Mucosa of stomach (tissue), 1 donor: Measurements from ENCODE around the gene TMED8.
"Not testable (repeated sequence)": the region's sequence is repeated elsewhere in the genome, so short reads cannot be mapped to it uniquely, and the experiment has no call there.

Experiments
- H3K27me3 ChIP-seq: one replicate; pipeline ENCODE4 v1.7.0; 2013; ENCODE audit warnings: mild to moderate bottlenecking, low read length; ENCODE audit not compliant: control insufficient read depth, insufficient read depth
- H3K36me3 ChIP-seq: one replicate; pipeline ENCODE4 v1.7.0; 2013; ENCODE audit warnings: low read length; ENCODE audit not compliant: control insufficient read depth, insufficient read depth
- H3K4me1 ChIP-seq: one replicate; pipeline ENCODE4 v1.7.0; 2013; ENCODE audit warnings: mild to moderate bottlenecking, low read length; ENCODE audit not compliant: control insufficient read depth, insufficient read depth
- H3K4me3 ChIP-seq: one replicate; pipeline ENCODE4 v1.7.0; 2013; ENCODE audit warnings: low read length
- H3K9ac ChIP-seq: one replicate; pipeline ENCODE4 v1.7.0; 2013; ENCODE audit warnings: mild to moderate bottlenecking, low read length, moderate library complexity
- H3K9me3 ChIP-seq: one replicate; pipeline ENCODE4 v1.7.0; 2013; ENCODE audit warnings: mild to moderate bottlenecking, low read length, moderate library complexity; ENCODE audit not compliant: control insufficient read depth
- donor health status: Pancreatic carcinoma.

Gene TMED8

GRCh38 chr14:77335576-77335975 lies 41.3 kb downstream of the TMED8 start:
- no peaks in the 10 kb centered on the region for H3K36me3 ChIP-seq
- H3K9me3 ChIP-seq = no peaks in the 10 kb centered on the region
- H3K9ac ChIP-seq = no peak overlapping the region
- H3K27me3 ChIP-seq = no peaks in the 10 kb centered on the region
- H3K4me1 ChIP-seq = peaks cover 5% of the 10 kb centered on the region
- H3K4me3 ChIP-seq = no peak overlapping the region

DNA sequence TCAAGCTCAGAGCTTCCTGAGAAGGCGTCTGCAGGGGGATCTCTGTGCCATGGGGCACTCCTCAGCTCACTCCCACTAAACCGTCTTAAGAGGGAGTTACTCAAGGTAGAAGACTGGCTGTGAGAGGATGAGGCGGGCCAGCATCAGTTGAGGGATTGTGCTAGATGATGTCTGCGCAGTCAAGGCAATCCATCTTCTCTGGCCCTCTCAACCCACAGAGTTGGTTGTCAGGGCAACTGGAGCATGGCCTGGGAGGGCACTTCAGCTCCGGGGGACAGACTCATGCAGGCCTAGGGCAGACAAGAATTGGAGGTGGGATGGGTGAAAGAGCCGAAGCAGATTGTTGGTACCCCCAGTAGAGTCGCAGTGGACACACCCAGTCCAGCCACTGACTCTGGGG lies 47.0 kb downstream of the TMED8 start:
- Histone ChIP-seq H3K9me3 (no peaks in the 10 kb centered on the region), H3K27me3 (no peaks in the 10 kb centered on the region), H3K36me3 (no peaks in the 10 kb centered on the region), H3K4me1 (no peaks in the 10 kb centered on the region), H3K9ac (no peak overlapping the region), H3K4me3 (no peak overlapping the region)

DNA sequence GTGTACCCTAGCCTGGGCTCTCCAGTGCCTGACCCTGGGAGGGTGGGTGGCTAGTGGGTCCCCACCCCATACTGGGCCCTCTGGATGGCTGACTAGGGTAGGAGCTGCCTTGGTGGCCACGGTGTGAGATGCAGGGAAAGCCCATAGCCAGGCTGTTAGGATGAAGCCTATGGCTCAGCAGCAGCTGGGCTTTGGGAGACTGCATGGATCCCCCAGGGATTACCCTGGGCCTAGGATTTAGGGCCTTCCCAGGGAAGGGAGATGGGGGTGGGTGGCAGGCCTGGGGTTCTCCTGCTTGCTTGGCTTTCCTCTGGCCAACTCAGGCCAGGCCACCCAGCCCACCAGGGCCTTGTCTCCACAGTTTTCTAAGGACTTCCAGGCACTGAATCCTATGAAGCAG lies 49.8 kb downstream of the TMED8 start:
- Histone ChIP-seq H3K4me1 (peaks cover 5% of the 10 kb centered on the region), H3K9ac (no peak overlapping the region), H3K9me3 (no peaks in the 10 kb centered on the region), H3K36me3 (no peaks in the 10 kb centered on the region), H3K4me3 (no peak overlapping the region), H3K27me3 (no peaks in the 10 kb centered on the region)

DNA sequence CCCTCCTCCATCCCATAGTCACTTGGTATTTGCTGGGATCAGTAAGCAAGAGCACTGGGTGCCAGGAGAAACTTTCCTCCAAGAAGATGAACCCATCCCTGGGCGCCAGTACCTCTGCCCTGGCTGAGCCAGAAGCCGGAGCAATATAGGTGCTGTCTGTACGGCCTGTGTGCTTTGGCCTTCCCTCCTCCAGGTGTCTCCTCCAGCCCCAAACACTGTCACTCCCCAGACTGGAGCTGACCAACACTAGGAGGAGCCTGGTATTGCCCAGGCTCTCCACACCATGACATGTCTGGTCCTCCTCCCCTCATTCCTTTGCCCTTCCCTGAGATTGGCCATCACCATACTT lies 51.2 kb downstream of the TMED8 start:
- Histone ChIP-seq H3K9ac (no peak overlapping the region), H3K36me3 (no peaks in the 10 kb centered on the region), H3K27me3 (no peaks in the 10 kb centered on the region), H3K9me3 (no peaks in the 10 kb centered on the region), H3K4me3 (no peak overlapping the region), H3K4me1 (peaks cover 8% of the 10 kb centered on the region)

DNA sequence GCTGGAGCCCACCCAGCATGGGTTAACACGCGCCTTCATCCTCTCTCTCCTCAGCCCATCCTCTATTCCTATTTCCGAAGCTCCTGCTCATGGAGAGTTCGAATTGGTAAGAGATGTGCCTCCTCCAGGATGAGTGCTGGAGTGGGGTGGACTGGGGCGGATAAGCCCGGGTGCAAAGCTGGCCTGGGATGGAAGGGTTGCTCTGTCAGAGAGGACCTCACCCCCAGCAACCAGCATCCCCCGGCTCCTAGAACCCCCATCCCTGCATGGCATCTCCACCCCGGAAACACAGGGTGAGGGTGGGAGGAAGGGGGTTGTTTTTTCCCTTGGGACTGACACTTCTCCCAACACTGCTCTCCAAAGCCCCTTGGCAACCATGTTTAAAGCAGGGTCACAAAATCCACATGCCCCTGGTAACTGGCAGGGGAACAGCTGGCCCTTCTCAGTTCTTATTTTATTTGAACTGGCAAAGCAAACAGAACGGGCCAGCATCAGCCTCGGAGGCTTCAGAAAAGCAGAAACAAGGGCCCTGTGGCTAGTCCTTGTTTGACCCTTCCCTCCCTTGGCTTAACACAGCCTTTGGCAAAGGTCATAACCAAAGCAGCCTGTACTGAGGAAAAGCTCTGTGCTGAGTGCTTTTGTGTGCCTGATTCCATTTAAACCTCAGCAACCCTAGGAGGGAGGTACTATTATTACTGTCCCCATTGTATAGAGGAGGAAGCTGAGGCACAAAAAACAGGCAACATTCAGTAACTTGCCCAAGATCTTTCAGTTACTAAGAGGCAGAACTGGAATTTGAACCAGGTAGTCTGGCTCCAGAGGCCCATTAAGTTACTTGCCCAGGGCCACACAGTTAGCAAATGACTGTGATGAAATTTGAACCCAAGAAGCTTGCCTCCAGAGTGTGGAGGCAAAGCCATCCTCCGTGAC lies 51.8 kb downstream of the TMED8 start:
- Histone ChIP-seq H3K9me3 (no peaks in the 10 kb centered on the region), H3K36me3 (no peaks in the 10 kb centered on the region), H3K4me3 (no peak overlapping the region), H3K9ac (no peak overlapping the region), H3K27me3 (no peaks in the 10 kb centered on the region), H3K4me1 (peaks cover 8% of the 10 kb centered on the region)

DNA sequence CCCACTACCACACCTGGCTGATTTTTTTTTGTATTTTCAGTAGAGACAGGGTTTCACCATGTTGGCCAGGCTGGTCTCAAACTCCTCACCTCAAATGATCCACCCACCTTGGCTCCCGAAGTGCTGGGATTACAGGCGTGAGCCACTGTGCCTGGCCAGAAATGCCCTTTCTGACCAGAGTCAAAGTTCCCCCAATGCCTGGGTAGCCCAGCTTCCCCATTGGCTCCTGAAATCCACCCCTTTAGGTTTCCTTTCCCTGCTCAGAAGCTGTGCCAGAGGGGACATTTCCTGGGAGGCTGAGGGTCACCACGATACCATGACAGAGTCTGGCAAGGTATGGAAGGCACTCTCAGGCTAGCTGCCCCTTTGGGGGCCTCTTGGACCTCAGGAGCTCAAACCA lies 52.6 kb downstream of the TMED8 start:
- Histone ChIP-seq H3K27me3 (no peaks in the 10 kb centered on the region), H3K4me1 (peaks cover 8% of the 10 kb centered on the region), H3K9me3 (no peaks in the 10 kb centered on the region), H3K36me3 (no peaks in the 10 kb centered on the region), H3K4me3 (no peak overlapping the region), H3K9ac (no peak overlapping the region)

- Histone ChIP-seq H3K36me3 (no peaks in the 10 kb centered on the region), H3K9ac (no peak overlapping the region), H3K9me3 (no peaks in the 10 kb centered on the region), H3K4me1 (peaks cover 8% of the 10 kb centered on the region), H3K4me3 (no peak overlapping the region), H3K27me3 (no peaks in the 10 kb centered on the region)
These were observed 53.3 kb downstream of the TMED8 start for GRCh38 chr14:77323571-77323970.

DNA sequence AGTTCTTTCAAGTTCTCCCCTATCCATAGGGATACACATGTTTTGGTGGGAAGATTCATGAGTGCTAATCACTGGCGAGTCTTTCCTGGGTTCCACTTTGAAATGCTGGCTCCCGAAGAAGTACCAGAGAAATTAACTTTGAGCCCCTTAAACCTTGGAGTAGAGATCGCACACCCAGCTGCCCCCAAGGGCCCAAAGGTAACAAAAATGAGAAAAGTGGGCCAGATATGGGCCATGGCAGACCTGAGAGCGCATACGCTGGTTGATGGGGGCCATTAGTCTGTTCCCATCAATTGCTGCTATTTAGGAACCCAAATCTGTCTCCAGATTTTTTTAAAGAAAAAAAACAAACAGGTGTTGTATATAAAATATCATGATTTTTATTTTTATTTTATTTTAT lies 53.9 kb downstream of the TMED8 start:
- Histone ChIP-seq H3K4me1 (peaks cover 8% of the 10 kb centered on the region), H3K9me3 (no peaks in the 10 kb centered on the region), H3K36me3 (no peaks in the 10 kb centered on the region), H3K27me3 (no peaks in the 10 kb centered on the region), H3K9ac (no peak overlapping the region), H3K4me3 (no peak overlapping the region)

- no peaks in the 10 kb centered on the region for H3K9me3 ChIP-seq
- no peaks in the 10 kb centered on the region for H3K36me3 ChIP-seq
- H3K4me1 ChIP-seq = peaks cover 8% of the 10 kb centered on the region
- no peak overlapping the region for H3K4me3 ChIP-seq
- peak overlapping the region; percentile 85 for H3K9ac ChIP-seq
- H3K27me3 ChIP-seq = no peaks in the 10 kb centered on the region
These were observed 54.5 kb downstream of the TMED8 start for GRCh38 chr14:77322250-77322902.

DNA sequence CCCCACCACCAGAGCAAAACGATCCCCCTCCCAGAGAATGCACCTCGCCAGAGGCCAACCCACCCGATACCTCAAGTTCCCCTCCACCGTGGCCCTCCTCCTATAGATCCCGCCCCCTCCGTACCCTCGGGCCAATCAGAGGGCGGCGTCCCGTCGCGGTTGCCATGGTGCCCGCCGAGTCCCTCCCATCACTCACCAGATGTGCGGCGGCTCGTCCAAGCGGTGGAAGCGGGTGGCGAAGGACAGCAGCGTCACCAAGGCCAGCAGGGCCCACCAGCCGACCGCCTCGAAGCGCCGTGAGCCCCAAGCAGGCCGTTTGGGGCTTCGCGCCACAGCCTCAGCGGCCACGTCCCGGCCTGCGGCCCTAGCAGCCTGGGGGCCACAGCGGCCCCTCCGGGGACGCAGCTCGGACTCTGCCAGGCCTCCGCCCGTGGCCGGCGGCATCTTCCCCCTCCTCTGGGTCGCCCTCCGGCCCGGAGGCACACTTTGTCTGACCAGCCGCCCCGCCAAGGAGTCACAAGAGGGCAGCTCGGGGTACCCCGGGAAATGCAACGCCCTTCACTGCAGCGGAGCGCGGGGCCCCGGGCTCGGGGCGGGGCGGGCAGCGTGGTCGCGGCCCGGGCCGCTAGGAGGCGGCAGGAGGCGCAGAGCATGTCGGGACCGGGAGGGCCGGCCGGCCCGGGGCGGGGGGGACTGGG lies 56.5 kb downstream of the TMED8 start, which contains the start of gene POMT2:
Gene POMT2 (minus strand): TSS at position 646 of the 698 bp plus-strand sequence. CDS start 202 bp downstream, at position 444.
- H3K27me3 ChIP-seq = no peaks in the 10 kb centered on the region
- H3K4me1 ChIP-seq = peaks cover 12% of the 10 kb centered on the region
- H3K9me3 ChIP-seq = no peaks in the 10 kb centered on the region
- peak within 1 kb of the TSS; percentile 85 for H3K9ac ChIP-seq
- H3K4me3 ChIP-seq = peak within 1 kb of the TSS; percentile 92
- no peaks in the 10 kb centered on the region for H3K36me3 ChIP-seq

DNA sequence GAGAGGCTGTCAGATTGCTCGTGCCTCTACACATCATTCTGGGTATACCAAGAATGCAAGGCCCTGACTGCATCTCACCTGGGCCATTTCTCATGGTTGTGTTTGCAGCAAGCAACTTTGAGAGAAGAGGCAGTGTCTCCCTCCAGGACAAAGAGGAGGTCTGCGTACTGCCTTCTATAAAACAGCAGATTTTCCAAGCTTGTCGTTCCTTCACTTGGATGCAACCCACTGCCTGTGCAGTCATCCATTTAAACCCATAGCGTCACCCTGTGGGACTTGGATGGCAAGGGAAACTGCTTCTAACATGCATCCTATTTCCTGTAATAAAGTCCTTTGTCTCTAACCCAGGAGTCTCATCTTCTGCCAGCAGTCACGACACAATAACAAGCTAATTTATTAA lies 57.5 kb downstream of the TMED8 start:
- Histone ChIP-seq H3K9ac (no peak overlapping the region), H3K36me3 (no peaks in the 10 kb centered on the region), H3K9me3 (no peaks in the 10 kb centered on the region), H3K4me1 (peaks cover 13% of the 10 kb centered on the region), H3K27me3 (no peaks in the 10 kb centered on the region), H3K4me3 (no peak overlapping the region)

DNA sequence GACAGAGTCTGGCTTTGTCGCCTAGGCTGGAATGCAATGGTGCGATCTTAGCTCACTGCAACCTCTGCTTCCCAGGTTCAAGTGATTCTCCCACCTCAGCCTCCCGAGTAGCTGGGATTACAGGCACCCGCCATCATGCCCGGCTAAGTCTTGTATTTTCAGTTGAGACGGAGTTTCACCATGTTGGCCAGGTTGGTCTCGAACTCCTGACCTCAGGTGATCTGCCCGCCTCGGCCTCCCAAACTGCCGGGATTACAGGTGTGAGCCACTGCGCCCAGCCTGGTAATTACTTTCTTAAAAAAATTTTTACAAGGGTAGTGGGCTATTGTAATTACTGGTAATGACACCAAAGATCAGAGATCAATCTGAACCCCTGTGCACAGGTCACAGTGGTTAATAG lies 58.1 kb downstream of the TMED8 start:
- H3K4me1 ChIP-seq = peaks cover 17% of the 10 kb centered on the region
- H3K27me3 ChIP-seq, H3K4me3 ChIP-seq, H3K36me3 ChIP-seq, H3K9ac ChIP-seq, H3K9me3 ChIP-seq: not testable (repeated sequence)
